ENCODE results near the gene LCN2.
A peak's percentile ranks its signal among the peaks of the same experiment; 100 is the strongest.

LCN2 gene

DNA sequence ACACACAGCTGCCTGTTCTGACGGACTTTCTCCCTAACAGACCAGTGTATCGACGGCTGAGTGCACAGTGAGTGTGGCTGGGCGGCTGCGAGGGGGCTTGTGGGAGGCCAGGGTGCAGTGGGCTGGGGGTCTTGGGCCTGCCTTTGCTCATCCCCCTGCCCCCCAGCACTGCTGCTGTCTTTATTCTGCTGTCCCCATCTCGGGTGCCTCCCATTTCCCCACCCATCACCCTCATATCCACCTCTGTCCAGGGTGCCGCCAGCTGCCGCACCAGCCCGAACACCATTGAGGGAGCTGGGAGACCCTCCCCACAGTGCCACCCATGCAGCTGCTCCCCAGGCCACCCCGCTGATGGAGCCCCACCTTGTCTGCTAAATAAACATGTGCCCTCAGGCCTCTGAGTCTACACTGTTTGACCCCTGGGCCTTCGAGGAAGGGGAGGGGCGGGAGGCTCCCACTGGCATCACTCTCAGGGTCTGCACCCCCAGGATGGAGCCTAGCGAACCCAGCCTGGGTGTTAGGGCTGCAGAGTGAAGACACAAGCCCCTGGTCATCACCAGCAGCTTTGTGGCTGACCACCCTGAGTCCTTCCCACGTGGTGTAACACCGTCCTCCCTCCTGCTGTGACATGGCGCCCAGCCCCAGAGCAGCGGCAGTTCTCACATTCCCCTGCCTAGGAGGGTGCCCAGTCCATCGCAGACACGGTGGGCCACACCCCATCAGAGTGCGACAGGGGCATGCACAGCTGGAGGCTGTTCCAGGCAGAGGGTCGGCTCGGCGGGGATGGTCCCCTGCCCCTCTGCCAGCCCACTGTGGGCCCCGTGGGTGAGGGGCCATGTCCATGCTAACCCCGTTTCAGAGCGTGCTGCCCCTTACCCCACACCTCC lies 4.0 kb downstream of the LCN2 start:
- H3K27me3 Mint-ChIP-seq, result no peaks in the 10 kb centered on the region
- no peaks in the 10 kb centered on the region for H3K9me3 Mint-ChIP-seq
- H3K4me1 Mint-ChIP-seq (ENCODE audit: low read depth in 2 of 2), result peaks cover 4 to 6% of the 10 kb centered on the region in 2 donors
- no peak overlapping the region for H3K27ac Mint-ChIP-seq
- H3K36me3 Mint-ChIP-seq (ENCODE audit: insufficient read depth), result no peaks in the 10 kb centered on the region
- DNase-seq (no peak), ATAC-seq (replicated peaks) (no peak)
- no peak overlapping the region for H3K4me3 Mint-ChIP-seq

- Mint-ChIP-seq H3K4me3 (no peak overlapping the region), H3K4me1 (ENCODE audit: low read depth in 2 of 2) (peaks cover 5 to 6% of the 10 kb centered on the region in 2 donors), H3K9me3 (no peaks in the 10 kb centered on the region), H3K27me3 (no peaks in the 10 kb centered on the region), H3K36me3 (ENCODE audit: insufficient read depth) (peaks cover under 1% of the 10 kb centered on the region), H3K27ac (no peak overlapping the region)
- ATAC-seq (replicated peaks) (no peak), DNase-seq (no peak)
Observed at GRCh38 chr9:128153947-128154695, 4.9 kb downstream of the LCN2 start.

GRCh38 chr9:128155736-128156500 lies 6.7 kb downstream of the LCN2 start:
- Mint-ChIP-seq H3K4me3 (no peak overlapping the region), H3K4me1 (ENCODE audit: low read depth in 2 of 2) (peaks cover 4 to 5% of the 10 kb centered on the region in 2 donors), H3K9me3 (no peaks in the 10 kb centered on the region), H3K27me3 (no peaks in the 10 kb centered on the region), H3K27ac (peak overlapping the region in 1 of 2 donors; percentile 51), H3K36me3 (ENCODE audit: insufficient read depth) (peaks cover 10% of the 10 kb centered on the region)
- DNase-seq (no peak), ATAC-seq (replicated peaks) (no peak)

GRCh38 chr9:128159522-128159783 lies 10.2 kb downstream of the LCN2 start:
- peaks cover 12 to 15% of the 10 kb centered on the region in 2 donors for H3K4me1 Mint-ChIP-seq (ENCODE audit: low read depth in 2 of 2)
- DNase-seq, result peak; percentile 37 to 46 (median 40)
- peak overlapping the region; percentile 49 to 87 for H3K27ac Mint-ChIP-seq
- H3K9me3 Mint-ChIP-seq, result no peaks in the 10 kb centered on the region
- ATAC-seq (replicated peaks), result peak; percentile 56
- peaks cover 11% of the 10 kb centered on the region for H3K36me3 Mint-ChIP-seq (ENCODE audit: insufficient read depth)
- no peaks in the 10 kb centered on the region for H3K27me3 Mint-ChIP-seq
- H3K4me3 Mint-ChIP-seq, result peak overlapping the region; percentile 80 to 85

DNA sequence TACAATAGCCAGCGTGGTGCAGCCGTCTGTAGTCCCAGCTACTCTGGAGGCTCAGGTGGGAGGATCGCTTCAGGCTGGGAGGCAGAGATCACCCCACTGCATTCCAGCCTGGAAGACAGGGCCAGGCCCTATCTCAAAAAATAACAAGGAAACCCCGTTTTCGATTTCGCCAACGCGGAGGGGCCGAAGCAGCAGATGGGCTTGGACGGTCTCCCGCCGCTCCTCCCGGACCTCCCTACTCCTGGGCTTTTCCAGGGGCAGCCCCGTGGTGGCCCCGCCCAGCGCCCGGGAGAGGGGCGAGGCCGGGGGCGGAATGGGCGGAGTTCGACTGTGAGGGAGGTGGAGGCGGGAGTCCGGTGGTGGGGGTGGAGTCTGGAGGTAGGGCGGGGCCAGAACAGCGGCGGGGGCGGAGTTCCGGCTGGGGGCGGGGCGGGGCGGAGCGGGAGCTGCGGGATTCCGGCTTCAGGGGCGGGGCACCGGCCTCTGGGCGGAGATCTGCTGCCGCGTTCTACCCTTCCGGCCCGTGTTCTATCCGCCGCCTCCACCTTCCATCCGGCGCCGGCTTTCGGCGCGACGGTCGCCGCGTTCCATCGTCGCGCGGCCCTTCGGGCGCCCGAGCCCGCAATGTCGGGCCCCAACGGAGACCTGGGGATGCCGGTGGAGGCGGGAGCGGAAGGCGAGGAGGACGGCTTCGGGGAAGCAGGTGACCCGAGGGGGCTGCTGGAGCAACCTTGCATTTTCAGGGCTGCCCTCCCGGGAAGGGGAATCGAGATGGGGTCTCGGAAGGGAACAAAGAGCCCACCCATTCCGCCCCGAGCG lies 10.7 kb downstream of the LCN2 start, which contains the start of gene BBLN:
Gene BBLN, plus strand, starts transcription at position 482 of the 819 bp plus-strand sequence. Its CDS starts 143 bp downstream, at position 625.
- H3K27ac Mint-ChIP-seq, result peak within 1 kb of the TSS; percentile 49 to 87
- peaks cover 12 to 15% of the 10 kb centered on the region in 2 donors for H3K4me1 Mint-ChIP-seq (ENCODE audit: low read depth in 2 of 2)
- peak; percentile 84 to 87 (median 87) for DNase-seq
- ATAC-seq (replicated peaks), result peak; percentile 85
- peaks cover 14% of the 10 kb centered on the region for H3K36me3 Mint-ChIP-seq (ENCODE audit: insufficient read depth)
- H3K27me3 Mint-ChIP-seq, result no peaks in the 10 kb centered on the region
- no peaks in the 10 kb centered on the region for H3K9me3 Mint-ChIP-seq
- peak within 1 kb of the TSS; percentile 80 to 85 for H3K4me3 Mint-ChIP-seq

GRCh38 chr9:128160603-128160987 lies 11.3 kb downstream of the LCN2 start:
- H3K27ac Mint-ChIP-seq, result peak overlapping the region; percentile 49 to 60
- no peaks in the 10 kb centered on the region for H3K27me3 Mint-ChIP-seq
- ATAC-seq (replicated peaks), result peak; percentile 15
- peaks cover 16% of the 10 kb centered on the region for H3K36me3 Mint-ChIP-seq (ENCODE audit: insufficient read depth)
- no peaks in the 10 kb centered on the region for H3K9me3 Mint-ChIP-seq
- peaks cover 12 to 15% of the 10 kb centered on the region in 2 donors for H3K4me1 Mint-ChIP-seq (ENCODE audit: low read depth in 2 of 2)
- H3K4me3 Mint-ChIP-seq, result peak overlapping the region; percentile 80 to 85
- peak; percentile 11 to 25 (median 14) for DNase-seq

GRCh38 chr9:128161215-128161902 lies 12.1 kb downstream of the LCN2 start:
- no peak for DNase-seq
- peaks cover 12 to 15% of the 10 kb centered on the region in 2 donors for H3K4me1 Mint-ChIP-seq (ENCODE audit: low read depth in 2 of 2)
- H3K27ac Mint-ChIP-seq, result peak overlapping the region in 1 of 2 donors; percentile 60
- H3K9me3 Mint-ChIP-seq, result no peaks in the 10 kb centered on the region
- H3K27me3 Mint-ChIP-seq, result no peaks in the 10 kb centered on the region
- no peak for ATAC-seq (replicated peaks)
- peak overlapping the region; percentile 80 to 85 for H3K4me3 Mint-ChIP-seq
- H3K36me3 Mint-ChIP-seq (ENCODE audit: insufficient read depth), result peaks cover 22% of the 10 kb centered on the region

- Mint-ChIP-seq H3K4me1 (ENCODE audit: low read depth in 2 of 2) (peaks cover 12 to 15% of the 10 kb centered on the region in 2 donors), H3K4me3 (peak overlapping the region; percentile 8 to 85), H3K27ac (no peak overlapping the region), H3K27me3 (no peaks in the 10 kb centered on the region), H3K36me3 (ENCODE audit: insufficient read depth) (peaks cover 27% of the 10 kb centered on the region), H3K9me3 (no peaks in the 10 kb centered on the region)
- DNase-seq (no peak), ATAC-seq (replicated peaks) (no peak)
Observed at GRCh38 chr9:128162215-128163026, 13.2 kb downstream of the LCN2 start.

- DNase-seq (no peak), ATAC-seq (replicated peaks) (no peak)
- H3K36me3 Mint-ChIP-seq (ENCODE audit: insufficient read depth), result peaks cover 28% of the 10 kb centered on the region
Observed at GRCh38 chr9:128163027-128163515, 13.8 kb downstream of the LCN2 start.

GRCh38 chr9:128163523-128164306 lies 14.5 kb downstream of the LCN2 start:
- DNase-seq (no peak), ATAC-seq (replicated peaks) (no peak)
- H3K4me3 Mint-ChIP-seq, result no peak overlapping the region
- peaks cover 12 to 15% of the 10 kb centered on the region in 2 donors for H3K4me1 Mint-ChIP-seq (ENCODE audit: low read depth in 2 of 2)
- H3K9me3 Mint-ChIP-seq, result no peaks in the 10 kb centered on the region
- H3K36me3 Mint-ChIP-seq (ENCODE audit: insufficient read depth), result peaks cover 30% of the 10 kb centered on the region
- H3K27ac Mint-ChIP-seq, result no peak overlapping the region
- H3K27me3 Mint-ChIP-seq, result no peaks in the 10 kb centered on the region

More at GRCh38 chr9:128163027-128163515, 13.8 kb downstream of the LCN2 start:
- H3K9me3 Mint-ChIP-seq, result no peaks in the 10 kb centered on the region
- H3K4me3 Mint-ChIP-seq, result no peak overlapping the region
- no peak overlapping the region for H3K27ac Mint-ChIP-seq
- H3K4me1 Mint-ChIP-seq (ENCODE audit: low read depth in 2 of 2), result peaks cover 12 to 15% of the 10 kb centered on the region in 2 donors
- H3K27me3 Mint-ChIP-seq, result no peaks in the 10 kb centered on the region

GRCh38 chr9:128164307-128164885 lies 15.1 kb downstream of the LCN2 start:
- no peak overlapping the region for H3K27ac Mint-ChIP-seq
- no peak overlapping the region for H3K4me3 Mint-ChIP-seq
- DNase-seq, result no peak
- no peaks in the 10 kb centered on the region for H3K9me3 Mint-ChIP-seq
- H3K4me1 Mint-ChIP-seq (ENCODE audit: low read depth in 2 of 2), result peaks cover 9 to 12% of the 10 kb centered on the region in 2 donors
- peaks cover 29% of the 10 kb centered on the region for H3K36me3 Mint-ChIP-seq (ENCODE audit: insufficient read depth)
- H3K27me3 Mint-ChIP-seq, result no peaks in the 10 kb centered on the region
- no peak for ATAC-seq (replicated peaks)

Data from effector memory CD8-positive, alpha-beta T cell (primary cell).